HepG2 (cell line): ENCODE results near the gene FGF10. TPM values are rescaled to one million over a fixed set of nuclear protein-coding genes. Genes with fewer than 3 reads are reported as not detected.

Experiments
- CC2D1A ChIP-seq: sonication (generic); formaldehyde crosslinking; IDR thresholded peaks from 2 replicates; pipeline ENCODE4 v1.8.1; 2023; ENCODE audit warnings: mild to moderate bottlenecking, missing genetic modification reagents
- CHCHD3 ChIP-seq: sonication (generic); formaldehyde crosslinking; IDR thresholded peaks from 2 replicates; pipeline ENCODE4 v1.8.0; 2022; ENCODE audit warnings: mild to moderate bottlenecking, missing genetic modification reagents, moderate library complexity
- ELF1 ChIP-seq: sonication (generic); formaldehyde crosslinking; IDR thresholded peaks from 2 replicates; pipeline ENCODE4 v1.4.0; 2020; ENCODE audit warnings: missing genetic modification reagents
- HNRNPH1 ChIP-seq: fragments of 200-400 bp; formaldehyde crosslinking; optimal IDR thresholded peaks from 2 replicates; pipeline ENCODE3; 2017; ENCODE audit warnings: mild to moderate bottlenecking, low read depth, low read length
- PITX1 ChIP-seq: sonication (generic); formaldehyde crosslinking; IDR thresholded peaks from 2 replicates; pipeline ENCODE4 v1.5.1; 2020; ENCODE audit warnings: mild to moderate bottlenecking, missing genetic modification reagents
- SOX5 ChIP-seq: IDR thresholded peaks from 2 replicates; pipeline ENCODE4 v1.6.1; 2016; ENCODE audit warnings: borderline replicate concordance
- TARDBP ChIP-seq: sonication (generic); formaldehyde crosslinking; IDR thresholded peaks from 2 replicates; pipeline ENCODE4 v1.8.0; 2022; ENCODE audit warnings: mild to moderate bottlenecking, missing genetic modification reagents
- ZBTB1 ChIP-seq: sonication (generic); formaldehyde crosslinking; IDR thresholded peaks from 2 replicates; pipeline ENCODE4 v1.4.0; 2020; ENCODE audit warnings: missing genetic modification reagents, borderline replicate concordance
- ZNF512B ChIP-seq: sonication (generic); formaldehyde crosslinking; IDR thresholded peaks from 2 replicates; pipeline ENCODE4 v1.5.1; 2020; ENCODE audit warnings: missing genetic modification reagents, mild to moderate bottlenecking, borderline replicate concordance
- ZNF557 ChIP-seq: sonication (generic); formaldehyde crosslinking; IDR thresholded peaks from 2 replicates; pipeline ENCODE4 v1.4.0; 2020; ENCODE audit warnings: missing genetic modification reagents
- ZNF678 ChIP-seq: sonication (generic); formaldehyde crosslinking; IDR thresholded peaks from 2 replicates; pipeline ENCODE4 v1.4.0; 2020; ENCODE audit warnings: mild to moderate bottlenecking, missing genetic modification reagents
- polyA plus RNA-seq, 8 experiments: library from polyadenylated mRNA; depleted of rRNA in 3 of 8; stranded (reverse) in 7 of 8; unstranded in 1 of 8; fragments of >200 nt; fragmentation: Illumina TruSeq in 4 of 8; extraction: Trizol in 4 of 8; gene quantifications; 2 replicates each; pipeline versions ENCODE4 v1.2.1 to v1.2.3, GENCODE V29; 2011 to 2016; ENCODE audit warnings: low read depth in 4 of 8, missing spikeins in 1 of 8, mixed read lengths in 1 of 8; ENCODE audit not compliant: insufficient read depth in 1 of 8
- total RNA-seq, 5 experiments: library from RNA; depleted of rRNA; stranded (reverse); fragments of >200 nt; fragmentation: Illumina TruSeq; extraction: Trizol; gene quantifications; 2 replicates each; pipeline ENCODE4 v1.2.3, GENCODE V29; 2016; ENCODE audit warnings: low read depth in 1 of 5
- TF ChIP-seq, protein P1 (sequence below): sonication (generic); formaldehyde crosslinking; IDR thresholded peaks from 2 replicates; pipeline ENCODE4 v1.8.1; 2022; ENCODE audit warnings: low read depth, mild to moderate bottlenecking, missing genetic modification reagents
- TF ChIP-seq, protein P2 (sequence below): sonication (generic); formaldehyde crosslinking; IDR thresholded peaks from 2 replicates; pipeline ENCODE4 v1.8.1; 2023; ENCODE audit warnings: mild to moderate bottlenecking, inconsistent platforms, moderate library complexity, missing genetic modification reagents, borderline replicate concordance

Gene FGF10
- total and polyA plus RNA-seq, 2 of the 13 experiments (the other 11 are each of a cell fraction or from before 2014, with no cell fraction given), result not detected

DNA sequence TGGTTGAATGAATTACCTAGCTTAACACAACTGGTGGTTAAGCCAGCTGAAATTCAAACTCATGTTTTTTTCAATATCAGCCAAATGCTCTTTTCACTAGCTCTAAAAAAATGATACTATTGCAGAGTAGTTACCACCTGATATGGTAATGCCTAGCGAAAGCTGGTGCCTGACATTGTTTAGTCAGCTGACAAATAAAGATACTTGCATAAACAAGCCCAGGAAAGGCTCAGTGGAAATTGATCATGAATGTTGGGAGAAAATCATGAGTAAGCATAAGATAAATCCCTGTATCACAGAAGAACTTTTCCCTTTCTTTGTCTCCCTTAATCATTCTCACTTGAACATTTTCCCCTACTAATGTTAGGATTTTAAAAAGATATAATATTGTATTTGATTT is 54.6 kb downstream of the FGF10 start (continued):
- TF ChIP-seq ZNF512B (no peak), ZNF678 (CRISPR knock-in tag) (no peak), TARDBP (CRISPR knock-in tag) (no peak), ELF1 (no peak), CHCHD3 (CRISPR knock-in tag) (no peak), PITX1 (CRISPR knock-in tag) (no peak), SOX5 (CRISPR knock-in tag) (no peak), ZBTB1 (CRISPR knock-in tag) (no peak), CC2D1A (no peak), HNRNPH1 (no peak), ZNF557 (no peak)
- TF ChIP-seq, protein P1, sequence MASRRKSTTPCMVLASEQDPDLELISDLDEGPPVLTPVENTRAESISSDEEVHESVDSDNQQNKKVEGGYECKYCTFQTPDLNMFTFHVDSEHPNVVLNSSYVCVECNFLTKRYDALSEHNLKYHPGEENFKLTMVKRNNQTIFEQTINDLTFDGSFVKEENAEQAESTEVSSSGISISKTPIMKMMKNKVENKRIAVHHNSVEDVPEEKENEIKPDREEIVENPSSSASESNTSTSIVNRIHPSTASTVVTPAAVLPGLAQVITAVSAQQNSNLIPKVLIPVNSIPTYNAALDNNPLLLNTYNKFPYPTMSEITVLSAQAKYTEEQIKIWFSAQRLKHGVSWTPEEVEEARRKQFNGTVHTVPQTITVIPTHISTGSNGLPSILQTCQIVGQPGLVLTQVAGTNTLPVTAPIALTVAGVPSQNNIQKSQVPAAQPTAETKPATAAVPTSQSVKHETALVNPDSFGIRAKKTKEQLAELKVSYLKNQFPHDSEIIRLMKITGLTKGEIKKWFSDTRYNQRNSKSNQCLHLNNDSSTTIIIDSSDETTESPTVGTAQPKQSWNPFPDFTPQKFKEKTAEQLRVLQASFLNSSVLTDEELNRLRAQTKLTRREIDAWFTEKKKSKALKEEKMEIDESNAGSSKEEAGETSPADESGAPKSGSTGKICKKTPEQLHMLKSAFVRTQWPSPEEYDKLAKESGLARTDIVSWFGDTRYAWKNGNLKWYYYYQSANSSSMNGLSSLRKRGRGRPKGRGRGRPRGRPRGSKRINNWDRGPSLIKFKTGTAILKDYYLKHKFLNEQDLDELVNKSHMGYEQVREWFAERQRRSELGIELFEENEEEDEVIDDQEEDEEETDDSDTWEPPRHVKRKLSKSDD (CRISPR knock-in tag), result no peak
- TF ChIP-seq, protein P2, sequence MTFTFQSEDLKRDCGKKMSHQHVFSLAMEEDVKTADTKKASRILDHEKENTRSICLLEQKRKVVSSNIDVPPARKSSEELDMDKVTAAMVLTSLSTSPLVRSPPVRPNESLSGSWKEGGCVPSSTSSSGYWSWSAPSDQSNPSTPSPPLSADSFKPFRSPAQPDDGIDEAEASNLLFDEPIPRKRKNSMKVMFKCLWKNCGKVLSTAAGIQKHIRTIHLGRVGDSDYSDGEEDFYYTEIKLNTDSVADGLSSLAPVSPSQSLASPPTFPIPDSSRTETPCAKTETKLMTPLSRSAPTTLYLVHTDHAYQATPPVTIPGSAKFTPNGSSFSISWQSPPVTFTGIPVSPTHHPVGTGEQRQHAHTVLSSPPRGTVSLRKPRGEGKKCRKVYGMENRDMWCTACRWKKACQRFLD, result no peak
